DMS53 (cell line): Measurements from ENCODE around the gene AMBRA1.

Experiments
- DNase-seq: peaks from one replicate; lab custom pipeline; 2025; lab: John Stamatoyannopoulos, UW

The AMBRA1 gene

DNA sequence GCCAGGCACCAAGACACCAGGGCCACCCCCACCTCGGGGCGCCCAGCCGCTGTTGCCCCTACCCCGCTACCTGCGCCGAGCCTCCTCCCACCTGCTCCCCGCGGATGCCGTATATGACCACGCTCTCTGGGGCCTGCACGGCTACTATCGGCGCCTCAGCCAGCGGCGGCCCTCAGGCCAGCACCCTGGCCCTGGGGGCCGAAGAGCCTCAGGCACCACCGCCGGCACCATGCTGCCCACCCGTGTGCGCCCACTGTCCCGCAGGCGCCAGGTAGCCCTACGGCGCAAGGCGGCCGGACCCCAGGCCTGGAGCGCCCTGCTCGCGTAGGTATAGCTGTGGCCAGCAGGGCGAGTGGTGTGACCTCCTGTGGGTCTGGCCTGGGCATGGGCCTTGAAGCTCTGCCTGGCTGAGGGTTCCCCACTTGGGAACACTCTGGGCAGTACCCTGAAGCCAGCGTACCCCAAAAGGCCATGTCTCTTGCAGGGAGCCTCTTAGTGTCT is 227.1 kb downstream of the AMBRA1 start:
- no peak for DNase-seq

DNA sequence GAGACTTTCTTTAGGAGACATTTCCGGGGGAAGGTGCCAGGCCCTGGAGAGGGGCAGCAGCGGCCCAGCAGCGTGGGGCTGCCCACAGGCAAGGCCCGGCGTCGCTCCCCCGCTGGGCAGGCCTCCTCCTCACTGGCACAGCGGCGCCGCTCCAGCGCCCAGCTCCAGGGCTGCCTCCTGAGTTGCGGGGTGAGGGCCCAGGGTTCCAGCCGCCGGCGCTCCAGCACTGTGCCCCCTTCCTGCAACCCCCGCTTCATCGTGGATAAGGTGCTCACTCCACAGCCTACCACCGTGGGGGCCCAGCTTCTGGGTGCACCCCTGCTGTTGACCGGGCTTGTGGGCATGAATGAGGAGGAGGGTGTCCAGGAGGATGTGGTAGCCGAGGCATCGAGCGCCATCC is 227.6 kb downstream of the AMBRA1 start:
- no peak for DNase-seq

DNA sequence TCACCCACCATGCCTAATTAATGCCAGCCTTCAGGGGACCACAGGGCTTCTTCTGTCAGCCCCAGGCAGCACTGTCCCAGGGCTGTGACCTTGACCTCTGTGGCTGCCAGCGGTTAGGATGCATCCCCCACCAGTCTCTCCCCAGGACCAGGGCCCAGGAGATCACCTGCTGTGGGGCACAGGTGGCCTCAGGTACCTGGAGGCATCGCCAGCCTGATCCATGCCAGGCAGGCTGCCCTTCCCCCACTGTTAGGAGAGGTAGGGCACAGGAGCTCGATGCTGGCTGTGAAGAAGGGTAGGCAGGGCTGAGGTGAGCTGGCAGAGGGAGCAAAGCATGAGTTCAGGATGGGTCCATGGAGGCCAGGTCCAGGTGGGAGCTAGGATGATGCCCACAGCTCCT is 229.0 kb downstream of the AMBRA1 start:
- DNase-seq: no peak

DNA sequence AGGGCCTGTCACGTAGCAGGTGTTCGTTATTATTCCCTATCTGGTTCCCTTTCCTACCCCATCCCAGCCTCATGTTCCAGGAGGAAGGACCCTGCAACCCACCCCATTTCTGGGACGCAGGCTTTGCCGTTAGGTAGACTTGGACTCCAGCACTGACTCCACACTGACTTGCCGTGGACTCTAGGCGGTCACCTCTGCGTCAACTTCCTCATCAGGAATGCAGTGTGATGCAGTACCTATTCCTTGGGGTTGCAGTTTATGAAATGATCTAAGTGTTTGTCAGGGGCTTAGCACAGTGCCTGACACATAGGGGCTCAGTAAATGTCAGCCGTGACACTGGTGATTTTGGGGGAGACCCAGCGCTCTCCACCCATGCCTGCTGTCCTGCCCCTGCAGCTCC is 229.8 kb downstream of the AMBRA1 start:
- no peak for DNase-seq

DNA sequence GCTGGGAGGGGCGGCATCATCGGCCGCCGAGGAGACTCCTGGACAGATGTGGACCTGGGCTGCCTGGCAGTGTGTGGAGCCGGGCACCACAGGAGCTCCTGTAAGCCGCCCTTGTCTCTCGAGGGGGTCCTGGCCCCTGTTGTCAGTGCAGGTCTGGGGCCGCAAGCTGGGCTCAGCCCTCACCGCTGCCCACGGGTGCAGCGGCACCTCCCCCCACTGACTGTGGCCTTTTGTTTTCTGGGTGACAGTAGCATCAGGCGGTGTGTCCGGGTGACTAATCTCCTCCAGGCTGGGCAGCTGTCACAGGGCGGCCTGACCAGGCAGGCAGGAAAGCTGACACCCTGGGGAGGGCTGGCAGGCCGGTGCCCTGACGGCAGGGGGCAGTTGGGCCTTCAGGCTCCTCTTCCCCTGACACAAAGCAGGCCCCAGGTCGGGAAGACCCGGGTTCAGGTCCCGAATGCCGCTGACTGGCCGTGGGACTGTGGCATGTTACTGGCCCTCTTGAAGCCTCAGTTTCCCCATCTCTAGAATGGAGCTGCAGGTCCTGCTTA is 230.3 kb downstream of the AMBRA1 start:
- peak; percentile 85 for DNase-seq

DNA sequence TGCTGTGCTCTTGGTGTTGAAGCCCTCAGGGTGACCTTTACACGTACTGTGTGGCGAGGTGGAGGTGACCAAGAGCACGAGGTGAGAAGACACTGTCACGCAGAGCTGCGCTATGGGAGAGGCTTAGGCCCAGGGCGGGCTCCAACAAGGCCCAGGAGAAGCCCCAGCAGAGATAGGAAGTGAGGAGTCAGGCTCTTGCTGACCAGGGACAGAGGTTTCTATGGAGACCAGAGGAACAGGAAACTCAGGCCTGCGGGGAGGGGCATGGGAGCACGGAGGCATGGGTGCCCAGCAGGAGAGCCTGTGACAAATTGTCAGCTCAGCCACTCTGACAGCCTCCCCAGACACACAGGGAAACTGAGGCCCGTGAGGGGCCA is 230.8 kb downstream of the AMBRA1 start:
- DNase-seq: peak; percentile 91

DNA sequence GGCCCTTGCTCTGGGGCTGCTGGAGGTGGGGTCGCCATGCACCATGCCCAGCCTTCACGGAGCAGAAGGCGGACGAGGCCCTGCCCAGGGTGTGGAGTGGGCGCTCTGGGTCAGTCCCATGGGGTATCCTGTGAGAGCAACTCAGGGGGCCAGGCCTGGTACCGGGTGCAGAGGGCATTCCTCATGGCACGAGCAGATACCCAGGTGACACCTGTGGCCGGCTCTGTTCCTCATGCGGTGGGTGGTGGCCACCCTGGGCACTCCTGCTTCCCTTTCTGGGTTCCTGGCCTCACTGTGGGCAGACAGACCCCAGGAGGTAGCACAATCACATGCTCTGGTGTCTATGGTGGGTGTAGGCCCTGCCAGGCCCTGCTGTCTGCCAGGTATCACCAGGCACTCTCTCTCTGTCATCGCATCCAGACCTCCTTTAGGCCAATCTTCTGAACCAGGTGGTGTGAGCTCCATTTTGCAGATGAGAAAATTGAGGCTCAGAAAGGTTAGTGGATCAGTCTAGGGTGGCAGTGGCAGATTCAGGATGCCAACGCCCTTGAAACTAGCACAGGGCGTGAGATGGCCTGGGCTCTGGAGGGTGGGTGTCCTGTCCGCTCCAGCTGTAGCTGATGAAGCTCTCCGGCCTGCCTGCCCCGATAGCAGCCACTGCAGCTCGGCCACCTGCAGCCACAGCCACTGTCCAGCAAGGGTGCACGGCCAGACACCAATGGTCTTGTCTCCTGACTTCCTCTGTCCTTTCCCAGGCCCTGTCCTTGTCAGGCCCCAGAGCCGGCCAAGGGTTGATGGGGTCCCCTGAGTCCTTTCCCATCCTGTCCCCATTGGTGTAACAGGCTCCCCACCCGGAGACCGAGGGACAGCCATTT is 231.4 kb downstream of the AMBRA1 start:
- DNase-seq: no peak

DNA sequence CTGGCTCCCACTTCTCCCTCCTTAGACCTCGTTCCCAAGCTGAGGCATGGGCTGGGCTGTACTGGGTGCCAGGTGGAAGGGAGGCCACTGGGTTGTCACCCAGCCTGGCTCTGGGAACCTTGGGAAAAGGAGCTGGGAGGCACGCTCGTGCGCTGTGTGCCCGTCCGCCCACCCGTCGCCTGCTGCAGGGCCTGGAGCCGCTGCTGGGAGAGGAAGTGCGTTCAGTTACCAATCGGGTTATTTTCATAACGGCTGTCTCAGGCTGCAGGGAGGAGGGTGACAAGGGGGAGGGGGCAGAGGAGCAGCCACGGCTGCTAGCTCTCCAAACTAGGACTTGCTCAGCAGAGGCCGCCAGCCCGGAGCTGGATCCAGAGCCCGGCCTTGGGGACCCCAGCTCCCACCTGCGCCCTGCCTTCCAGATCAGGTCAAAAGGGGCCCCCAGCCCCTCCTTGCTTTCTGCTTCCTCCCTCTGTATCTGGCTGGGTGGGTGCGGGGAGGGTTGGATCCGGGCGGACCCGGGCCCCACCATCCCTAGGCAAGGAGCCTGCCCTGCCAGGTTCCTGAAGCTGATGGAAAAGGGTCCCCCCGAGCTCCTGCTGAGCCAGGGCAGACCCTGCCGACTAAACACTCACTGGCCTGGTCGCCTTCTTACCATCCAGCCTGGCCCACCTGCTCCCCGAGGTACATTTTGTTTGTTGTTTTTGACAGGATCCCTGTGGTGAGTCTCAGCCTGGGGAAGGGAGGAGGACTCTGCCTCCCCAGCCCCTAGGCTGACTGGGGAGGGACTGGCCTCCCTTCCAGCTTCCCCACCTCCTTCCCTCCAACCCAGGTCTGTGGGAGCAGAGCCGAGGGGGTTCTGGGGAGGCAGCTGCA is 232.3 kb downstream of the AMBRA1 start:
- no peak for DNase-seq

DNA sequence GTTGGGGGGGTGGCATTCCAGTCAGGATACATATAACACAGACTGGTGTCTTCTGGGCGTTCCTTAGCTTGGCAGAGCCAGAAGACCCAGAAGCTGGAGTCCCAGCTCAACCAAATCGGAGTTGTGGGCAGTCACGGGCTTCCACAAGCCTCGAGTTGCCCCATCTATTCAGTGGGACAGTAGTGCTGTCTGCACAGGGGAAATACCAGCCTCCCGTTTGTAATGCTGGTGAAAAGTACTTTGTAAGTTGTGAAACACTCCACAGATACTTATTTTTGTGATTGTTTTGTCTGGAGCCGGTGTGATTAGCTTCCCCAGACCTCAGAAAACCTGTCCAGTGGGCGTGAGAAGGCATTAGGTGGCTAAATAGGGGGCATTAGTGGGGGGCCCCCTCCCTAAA is 232.9 kb downstream of the AMBRA1 start:
- DNase-seq: no peak

DNA sequence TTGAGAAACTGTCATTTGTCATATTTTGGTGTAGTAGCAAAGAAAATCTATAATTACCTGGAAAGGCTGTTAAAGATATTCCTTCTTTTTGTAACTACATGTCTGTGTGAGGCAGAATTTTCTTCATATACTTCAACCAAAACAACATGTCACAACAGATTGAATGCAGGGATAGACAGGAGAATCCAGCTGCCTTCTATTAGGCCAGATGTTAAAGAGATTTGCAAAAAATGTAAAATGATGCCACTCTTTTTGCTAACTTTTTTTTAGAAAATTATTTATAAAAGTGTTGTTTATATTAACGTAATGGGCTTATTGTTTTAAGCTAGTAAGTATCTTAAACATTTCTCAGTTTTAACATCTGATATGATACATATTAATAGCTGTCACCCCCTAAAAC is 233.9 kb downstream of the AMBRA1 start:
- no peak for DNase-seq

DNA sequence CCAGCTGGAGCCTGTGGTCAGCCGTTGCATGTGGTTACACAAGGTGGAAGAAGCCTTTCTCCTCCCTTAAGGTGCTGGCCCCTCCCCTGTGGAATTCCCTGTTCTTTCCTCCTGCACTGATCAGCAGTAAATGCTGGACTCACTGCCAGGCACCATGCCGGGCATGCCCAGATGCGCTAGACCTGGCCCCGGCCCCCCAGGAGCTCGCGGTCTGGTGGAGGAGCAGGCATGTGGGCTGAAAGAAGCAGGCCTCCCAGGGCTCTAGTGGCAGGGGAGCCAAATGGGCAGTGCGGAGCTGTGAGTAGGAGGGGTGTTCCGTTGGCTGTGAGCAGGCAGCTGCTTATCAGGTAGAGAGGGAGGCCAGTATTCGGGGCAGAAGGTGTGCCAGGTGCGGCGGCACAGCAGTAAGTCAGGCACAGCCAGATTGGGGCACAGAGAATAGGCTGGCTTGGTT is 236.3 kb downstream of the AMBRA1 start:
- no peak for DNase-seq

DNA sequence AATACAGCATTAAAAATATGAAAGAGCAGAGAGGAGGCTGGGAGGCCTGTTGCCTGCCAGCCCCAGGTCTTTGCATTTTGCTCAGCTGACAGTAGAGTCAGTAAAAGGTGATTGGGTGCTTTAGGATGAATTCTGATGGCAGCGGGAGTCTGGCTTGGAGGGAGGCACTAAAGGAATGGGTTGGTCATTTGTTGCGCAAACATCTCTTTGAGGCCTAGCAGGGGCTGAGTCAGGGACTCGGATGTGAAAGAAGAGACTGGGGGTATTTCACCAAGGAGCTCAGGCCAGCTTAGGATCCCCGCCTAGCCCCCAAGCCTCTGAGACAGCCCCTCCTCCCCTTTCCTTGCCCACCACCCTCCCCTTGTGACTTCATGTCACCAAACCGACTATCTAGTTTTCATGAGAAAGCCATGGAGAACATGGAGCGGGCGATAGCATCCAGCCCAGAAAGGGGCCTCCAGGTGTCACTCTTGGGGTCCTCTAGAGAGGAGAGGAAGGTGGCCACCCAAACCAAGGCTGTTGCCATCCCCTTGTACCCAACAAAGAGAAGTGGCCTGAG is 236.8 kb downstream of the AMBRA1 start:
- no peak for DNase-seq

DNA sequence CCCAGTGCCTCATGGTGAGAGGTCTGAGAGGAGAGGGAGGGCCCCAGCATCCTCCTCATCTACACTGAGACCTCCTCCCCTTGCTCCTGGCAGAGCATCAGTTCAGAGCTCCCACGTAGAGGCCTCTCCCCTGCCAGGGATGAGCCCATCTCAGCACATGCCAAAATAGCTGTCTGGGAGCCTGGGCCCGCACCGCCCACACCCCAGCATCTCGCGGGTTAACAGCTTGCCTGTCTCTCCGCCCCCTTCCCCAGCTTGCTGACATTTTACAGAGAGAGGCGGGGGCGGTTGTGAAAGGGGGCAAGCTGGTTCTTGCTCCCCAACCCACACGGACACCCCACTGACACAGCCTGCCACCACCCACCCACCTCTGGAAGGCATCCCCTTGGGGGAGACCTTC is 240.1 kb downstream of the AMBRA1 start:
- no peak for DNase-seq

DNA sequence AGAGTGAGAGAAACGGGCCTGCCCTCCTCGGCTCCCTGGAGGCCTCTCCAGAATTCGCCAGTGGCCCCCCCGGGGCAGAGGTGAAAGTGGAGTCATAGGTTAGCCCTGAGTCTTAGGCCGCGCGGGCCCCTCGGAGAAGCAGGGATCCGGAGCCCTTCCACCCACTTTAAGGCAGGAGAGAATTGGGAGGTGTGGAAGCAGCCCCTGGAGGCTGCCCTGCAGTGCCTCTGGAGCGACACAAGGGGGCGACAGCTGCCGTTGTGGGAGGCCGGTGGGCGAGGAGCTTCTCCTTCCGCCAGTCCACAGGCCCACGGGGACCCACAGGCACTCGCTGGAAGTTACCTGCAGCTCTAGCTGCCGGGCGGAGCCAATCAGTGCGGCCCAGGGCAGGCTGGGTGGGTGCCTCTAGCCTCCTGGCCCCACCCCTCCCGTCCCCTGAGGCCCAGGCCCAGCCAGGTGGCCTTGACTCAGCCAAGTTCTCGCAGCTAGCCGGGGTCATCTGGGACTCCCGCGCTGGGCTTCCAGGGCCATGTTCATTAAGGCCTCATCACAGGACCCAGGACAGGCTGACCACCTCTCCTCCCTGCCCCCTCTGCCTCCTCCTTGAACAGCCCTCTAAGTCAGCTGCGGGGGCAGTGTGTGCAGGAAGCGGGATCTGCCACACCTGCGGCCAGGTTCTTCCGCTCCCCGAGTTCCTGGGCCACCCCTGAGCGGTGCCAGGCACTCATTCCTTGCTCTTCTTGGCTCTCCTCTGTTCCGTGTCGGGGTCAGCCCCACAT is 241.6 kb downstream of the AMBRA1 start:
- peak; percentile 27 for DNase-seq

DNA sequence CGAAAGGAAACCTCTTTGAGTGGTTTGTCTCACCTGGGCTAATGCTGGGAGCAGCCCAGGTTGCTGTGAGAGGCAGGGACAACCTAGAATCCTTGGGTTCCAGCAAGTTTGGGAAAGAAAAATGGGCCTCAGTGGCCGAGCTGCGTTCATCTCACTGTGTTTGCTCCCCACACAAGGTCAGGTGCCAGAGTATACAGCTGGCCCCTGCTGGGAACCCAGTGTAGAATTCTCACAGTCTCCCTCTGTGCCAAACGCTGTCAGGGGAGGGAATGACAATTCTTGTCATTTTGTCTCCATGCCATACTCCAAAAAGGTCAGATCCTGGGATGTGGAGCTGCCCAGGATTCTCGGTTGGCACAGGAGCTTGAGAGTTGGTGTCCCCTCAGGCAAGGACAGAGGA is 242.2 kb downstream of the AMBRA1 start:
- DNase-seq: no peak

DNA sequence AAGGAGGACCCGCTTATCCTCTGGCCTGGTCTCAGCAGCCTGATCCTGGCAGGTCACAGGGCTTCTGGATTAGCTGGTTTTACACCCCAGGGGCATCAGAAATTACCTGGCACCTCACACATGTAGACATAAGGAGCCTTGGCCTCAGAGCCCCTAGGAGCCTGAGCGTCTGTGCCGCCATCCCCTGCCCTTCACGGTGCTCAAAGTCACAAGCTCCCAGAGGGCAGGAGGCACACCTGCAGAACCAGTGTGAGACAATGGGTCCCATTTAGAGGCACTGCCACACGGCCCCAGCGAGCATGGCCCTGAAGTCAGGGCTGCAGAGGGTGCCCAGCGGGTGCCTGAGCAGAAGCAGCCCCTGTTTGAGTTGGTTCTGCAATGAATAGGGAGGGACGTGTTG is 242.7 kb downstream of the AMBRA1 start:
- no peak for DNase-seq

DNA sequence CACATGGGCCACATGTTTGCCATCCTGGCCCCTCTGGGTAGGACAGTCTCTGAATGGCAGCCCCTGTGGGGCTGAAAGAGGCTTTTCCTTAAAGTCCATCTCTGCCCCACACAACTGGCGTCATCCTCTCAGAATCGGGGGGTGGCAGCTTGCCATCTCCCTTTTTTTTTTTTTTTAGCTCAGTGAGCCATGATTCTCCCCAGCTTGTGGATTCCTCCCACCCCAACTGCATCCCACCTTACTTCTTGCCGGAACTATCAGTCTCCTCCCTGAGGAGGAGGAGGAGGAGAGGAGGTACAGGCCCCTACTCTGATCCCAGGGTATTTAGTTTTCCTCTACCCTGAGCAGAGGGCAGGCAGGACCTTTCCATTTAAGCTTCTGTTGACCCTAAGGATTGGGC is 243.1 kb downstream of the AMBRA1 start:
- DNase-seq: no peak

DNA sequence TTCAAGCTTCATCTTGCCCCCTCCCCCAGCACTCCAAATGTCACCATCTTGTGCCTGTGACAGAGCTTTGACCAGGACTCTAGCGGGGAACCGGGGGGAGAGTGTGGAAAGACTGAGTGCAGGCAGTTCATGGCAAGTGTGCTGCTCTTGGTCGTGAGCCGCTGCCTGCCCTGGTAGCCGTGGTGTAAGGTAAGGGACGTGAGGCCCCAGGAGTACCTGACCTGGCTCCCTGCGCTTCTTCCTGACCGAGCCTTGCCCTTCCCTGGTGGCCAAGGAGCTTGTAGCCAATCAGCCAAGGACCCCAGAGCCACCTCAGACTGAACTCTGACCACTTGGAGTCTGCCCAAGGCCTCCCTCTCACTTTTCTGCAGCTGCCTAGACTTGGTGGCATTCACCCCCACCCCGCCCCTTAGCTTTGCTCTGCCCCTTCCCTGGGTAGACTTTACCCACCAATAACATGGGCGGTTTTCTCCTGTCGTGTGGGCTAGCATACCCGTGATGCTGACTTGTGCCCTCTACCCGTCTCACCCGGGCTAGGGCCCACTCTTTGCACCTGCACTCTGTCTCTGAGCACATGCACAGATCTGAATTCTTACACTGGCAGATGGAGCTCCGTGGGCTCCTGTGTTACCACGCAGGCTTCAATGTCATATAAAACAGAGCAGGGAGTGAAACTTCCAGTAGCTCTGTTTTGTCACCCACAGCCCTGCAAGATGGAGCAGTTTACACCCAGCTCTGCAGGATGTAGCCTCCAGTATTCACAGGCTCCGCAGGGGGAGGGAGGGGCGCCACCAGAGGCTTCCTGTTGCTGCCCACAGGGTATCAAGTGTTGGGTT is 245.0 kb downstream of the AMBRA1 start:
- DNase-seq: no peak

DNA sequence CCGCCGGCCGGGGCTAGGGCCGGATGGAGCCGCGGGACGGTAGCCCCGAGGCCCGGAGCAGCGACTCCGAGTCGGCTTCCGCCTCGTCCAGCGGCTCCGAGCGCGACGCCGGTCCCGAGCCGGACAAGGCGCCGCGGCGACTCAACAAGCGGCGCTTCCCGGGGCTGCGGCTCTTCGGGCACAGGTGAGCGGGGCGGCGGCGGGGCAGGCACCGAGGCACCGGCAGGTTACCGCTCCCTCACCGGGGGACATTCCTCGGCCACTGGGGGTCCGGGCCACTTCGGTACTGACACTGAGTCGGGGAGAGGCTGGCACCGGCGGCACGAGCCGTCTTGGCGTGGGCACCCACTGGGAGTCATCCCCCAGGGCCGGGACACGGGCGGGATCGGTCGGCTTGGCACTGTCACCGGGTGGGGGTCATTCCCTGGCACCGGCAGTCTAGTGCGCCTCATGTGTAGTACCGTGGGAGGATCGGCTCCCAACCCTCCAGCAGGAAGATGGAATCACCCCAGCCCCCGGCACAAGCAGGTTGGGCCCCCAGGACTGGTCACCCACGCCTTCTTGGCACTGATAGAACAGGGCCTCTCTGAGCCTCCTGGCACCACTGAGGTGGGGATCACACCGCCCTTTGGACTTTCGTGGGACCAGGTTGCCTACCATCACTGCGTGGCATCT is 246.0 kb downstream of the AMBRA1 start:
- DNase-seq: peak; percentile 36
